ENCODE measurements around the gene ANKFN1. TPM values are rescaled to one million over a fixed set of nuclear protein-coding genes. Genes with fewer than 3 reads are reported as not detected.
"Not testable (repeated sequence)": the region's sequence is repeated elsewhere in the genome, so short reads cannot be mapped to it uniquely, and the experiment has no call there.

ANKFN1 gene
- total RNA-seq, 1 donor from 2014 or later: not detected

DNA sequence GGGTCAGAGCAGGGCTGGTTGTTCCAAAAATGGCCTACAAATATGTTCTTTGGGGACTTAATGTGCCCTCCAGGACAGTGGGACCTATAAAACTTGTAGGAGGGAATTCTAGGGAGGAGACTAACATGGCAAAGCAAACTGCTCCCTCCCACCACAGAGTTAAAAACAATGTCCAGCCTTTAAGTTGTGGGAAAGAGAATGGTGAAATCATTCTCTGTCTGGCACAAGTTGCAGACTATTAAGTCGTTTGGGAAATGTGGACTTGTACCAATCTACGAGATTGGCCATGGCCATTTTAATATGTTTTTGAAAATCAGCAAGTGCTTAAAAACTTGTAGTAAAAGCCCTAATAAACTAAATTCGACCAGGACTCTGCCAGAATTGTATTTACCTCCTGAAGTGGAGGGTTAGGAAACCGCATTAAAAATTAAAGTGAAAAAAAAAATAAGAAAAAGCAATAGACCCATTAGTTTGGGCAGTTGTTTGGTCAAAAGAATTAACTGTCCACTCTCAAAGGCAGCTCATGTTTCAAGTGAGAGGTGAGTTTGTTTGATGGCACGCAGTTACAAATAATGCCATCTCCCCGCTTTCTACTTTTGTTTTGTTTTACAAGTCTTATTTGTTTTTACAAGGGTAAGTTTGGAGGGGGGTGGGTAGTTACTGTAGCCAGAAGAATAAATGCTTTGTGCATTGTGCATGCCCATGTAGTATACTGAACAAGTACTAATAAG is 32.4 kb downstream of the ANKFN1 start:
- no peak for ATAC-seq

DNA sequence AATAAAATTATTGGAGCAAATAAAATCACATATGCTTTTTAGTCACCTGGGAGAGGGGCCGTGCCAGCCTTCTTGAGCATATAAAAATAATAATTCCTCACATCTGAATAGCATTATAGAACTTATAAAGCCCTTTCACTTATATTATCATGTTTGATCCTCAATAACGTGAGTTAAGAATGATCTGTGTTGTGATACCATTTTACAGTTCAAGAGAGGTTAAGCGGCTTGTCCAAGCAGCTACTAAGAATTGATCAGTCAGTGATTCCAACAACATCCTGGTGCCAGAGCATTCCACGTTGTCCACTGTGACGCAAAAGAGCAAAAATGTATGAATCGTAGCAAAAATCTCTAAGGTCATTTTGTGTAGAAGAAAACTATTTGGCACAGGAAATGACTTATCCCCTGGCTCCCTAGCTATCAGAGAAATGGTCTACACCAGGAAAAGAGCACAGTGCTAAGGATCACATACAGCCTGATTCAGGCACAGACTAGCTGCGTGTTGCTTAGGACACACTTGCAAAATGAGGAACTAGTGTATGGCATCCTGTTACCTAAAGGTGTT is 33.0 kb downstream of the ANKFN1 start:
- no peak for ATAC-seq

DNA sequence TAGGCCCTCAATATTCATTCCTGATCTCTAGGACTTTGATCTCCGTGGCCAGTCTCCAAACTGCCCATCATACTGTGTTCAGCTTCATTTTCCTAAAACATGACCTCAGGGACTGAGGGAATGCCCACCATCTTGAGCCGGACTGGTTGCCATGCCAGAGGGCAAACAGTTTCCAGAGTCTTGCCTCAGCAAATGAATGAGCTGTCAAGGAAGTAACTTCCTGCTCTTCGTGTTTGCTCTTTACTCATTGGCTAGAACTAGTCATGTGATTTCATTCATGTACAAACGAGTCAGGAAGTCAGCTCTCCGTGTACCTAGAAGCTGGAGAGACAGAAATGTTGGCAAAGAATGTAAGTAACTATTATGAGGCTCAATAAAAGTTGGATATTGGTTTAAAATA is 50.2 kb downstream of the ANKFN1 start:
- ATAC-seq: no peak

DNA sequence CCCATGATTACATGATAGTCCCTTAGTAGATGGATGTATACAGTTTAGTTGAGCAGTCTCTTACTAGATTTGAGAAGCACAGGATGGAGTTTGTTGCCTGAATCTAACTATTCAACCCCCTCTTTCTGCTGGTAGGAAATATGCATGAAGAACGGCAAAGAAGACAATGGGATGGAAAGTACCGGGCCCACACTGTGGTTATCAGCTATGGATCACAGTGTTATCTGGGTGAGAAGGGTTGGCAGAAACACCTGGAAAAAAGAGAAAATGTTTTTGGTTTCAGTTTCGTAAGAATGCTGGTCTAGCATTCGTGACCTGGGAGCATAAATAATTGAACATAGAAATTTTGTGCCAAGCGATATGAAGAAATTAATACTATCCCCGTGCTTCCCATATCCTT is 53.1 kb downstream of the ANKFN1 start:
- no peak for ATAC-seq

DNA sequence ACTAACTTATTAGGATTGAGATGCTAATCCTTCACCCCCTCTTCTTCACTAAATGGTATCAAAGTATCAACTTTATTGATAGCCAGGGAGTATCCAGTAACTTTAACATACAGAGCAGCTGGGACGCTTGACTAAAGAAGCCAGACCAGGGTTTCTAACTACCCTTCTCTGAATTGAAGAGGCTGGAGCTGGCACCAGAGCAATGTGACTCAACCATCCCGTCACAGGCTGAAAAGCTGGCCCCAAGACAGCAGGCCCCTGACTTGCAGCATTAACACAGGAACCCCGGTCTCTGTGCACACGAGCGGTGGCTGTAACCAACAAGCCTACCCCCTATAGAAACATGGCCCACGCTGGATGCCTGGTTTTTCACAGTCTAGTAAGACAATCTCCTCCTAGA is 59.8 kb downstream of the ANKFN1 start:
- ATAC-seq: no peak

DNA sequence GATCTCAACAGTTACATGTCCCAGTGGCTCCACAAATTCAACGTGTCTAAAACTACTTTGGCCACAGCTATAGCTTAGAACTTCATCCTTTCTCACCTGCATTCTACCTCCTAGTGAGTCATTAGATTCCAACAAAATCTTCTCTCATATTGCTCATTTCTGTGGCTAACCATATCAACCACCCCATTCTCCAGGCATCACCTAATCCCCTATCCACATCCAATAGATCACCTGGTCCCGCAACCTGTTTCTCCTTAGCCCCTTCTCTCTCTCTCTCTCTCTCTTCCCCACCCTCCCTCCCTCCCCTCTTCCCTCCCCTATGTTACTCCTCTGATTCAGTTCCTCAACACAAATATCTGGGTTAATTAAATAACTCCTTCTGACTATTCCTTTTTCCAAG is 64.6 kb downstream of the ANKFN1 start:
- ATAC-seq: no peak

DNA sequence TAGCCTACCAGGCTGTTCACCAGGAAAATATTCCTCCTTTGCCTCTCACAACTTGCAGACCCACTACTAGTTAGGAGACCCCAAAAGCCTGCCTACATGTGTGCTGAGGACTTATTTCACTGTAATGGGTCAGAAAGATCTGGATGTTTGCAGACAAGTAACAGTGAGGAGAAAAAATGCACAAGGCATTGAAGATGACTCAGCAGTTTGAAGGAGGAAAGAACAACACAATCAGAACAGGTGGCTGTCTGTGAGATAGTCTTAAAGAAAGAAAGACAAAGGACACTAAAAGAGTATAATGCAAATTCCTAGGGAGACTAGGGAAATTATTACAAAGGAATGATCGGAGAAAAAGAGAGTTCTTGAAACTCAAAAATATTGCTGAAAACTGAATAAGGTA is 69.0 kb downstream of the ANKFN1 start:
- no peak for ATAC-seq

DNA sequence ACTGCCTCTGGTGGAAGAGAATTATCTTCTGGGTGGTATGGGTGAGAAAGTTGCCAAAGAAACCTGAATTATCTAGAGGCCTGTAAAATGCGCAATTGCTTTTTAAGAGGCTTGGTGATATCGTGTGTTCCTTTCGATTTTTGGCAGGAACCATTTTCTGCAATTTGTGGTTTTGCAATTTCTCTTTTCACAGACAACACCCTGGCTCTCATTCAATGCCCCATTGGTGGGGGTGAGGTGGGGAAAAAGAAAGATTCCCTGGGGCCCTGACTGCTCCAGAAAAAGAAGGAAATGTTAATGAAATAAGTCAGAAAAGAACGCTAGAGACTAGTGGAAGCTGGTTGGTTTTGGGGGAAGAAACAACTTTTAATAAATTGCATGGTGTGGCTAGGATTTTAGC is 77.4 kb downstream of the ANKFN1 start:
- no peak for ATAC-seq

DNA sequence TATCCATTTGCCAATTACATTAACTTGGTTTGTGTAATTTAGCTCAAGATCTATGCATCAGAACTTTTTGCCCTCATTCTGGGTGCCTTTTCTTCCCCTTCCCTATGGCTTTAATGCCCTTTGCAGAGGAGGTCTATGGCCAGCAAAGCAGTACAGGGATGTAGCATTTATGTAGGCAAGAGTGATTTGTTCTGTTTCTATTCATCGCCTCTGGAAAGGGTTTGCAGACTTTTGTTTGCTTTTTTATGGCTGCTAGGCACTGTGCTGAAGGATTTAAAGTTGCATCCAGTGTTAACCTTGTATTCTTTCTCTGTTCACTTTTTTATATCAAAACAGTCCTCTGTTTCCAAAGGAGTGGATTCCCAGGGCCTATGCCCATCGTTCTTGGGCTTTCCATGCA is 78.0 kb downstream of the ANKFN1 start:
- no peak for ATAC-seq

DNA sequence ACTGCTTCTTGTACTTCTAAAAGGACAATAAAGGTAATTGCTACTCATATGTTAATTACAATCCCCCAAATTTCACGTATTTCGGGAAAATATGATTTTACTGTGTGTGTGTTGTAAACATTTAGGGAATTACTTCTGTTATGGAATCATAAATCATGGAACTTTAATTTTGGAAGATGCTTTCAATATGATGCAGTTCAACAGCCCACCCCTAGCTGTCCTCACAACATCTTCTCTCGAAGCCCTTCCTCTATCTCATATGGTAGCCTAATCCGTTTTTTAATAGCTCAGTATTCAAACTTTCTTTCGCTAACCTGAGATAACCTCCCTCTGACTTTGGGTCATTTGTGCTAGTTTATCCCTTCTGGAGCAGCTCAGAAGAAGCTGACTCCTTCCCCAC is 78.4 kb downstream of the ANKFN1 start:
- no peak for ATAC-seq

DNA sequence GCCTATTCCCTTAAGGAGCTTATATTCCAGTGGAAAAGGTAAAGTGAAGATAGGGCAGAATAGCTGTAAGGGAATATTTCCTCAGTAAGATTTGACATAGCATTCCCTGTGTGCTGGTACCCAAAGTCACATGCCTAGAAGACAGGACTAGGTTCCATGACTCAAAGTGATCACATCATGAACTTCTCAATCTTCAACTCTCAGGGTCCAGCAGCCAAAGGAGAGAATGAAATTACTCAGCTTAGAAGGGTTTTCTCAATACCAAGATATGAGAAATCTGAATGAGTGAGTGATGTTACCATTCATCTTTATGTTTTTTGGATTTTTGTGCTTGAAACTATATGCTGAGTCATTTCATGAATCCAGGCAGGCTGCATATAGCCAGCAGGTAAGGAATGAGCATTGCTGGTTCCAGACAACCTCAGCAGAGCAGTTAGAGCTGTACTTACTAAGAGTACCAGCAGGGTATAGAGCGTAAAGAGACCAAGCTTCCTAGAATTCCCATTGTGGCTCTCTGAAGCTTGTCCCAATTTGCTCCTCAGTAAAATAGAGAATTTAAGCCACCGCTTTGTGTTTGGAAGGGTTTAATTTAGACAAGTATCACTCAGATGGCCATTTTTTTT is 91.1 kb downstream of the ANKFN1 start:
- no peak for ATAC-seq

DNA sequence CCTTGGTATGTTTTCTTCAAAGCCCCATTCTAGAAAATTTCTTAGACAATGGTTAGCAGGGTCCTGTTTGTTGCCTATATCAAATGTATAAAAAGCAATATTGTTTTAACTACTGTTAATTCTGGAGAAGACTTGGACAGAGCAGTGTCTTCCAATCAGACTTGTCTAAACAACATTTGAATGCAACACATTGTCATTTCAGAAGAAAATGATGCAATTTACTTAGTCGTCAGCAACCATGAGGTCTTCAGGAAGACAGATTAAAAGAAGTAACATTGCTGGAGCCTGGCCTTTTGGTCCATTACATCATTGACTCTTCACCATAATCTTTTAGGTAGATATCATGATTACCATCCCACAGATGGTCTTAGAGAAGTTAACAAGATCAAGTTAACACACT is 94.5 kb downstream of the ANKFN1 start:
- no peak for ATAC-seq

DNA sequence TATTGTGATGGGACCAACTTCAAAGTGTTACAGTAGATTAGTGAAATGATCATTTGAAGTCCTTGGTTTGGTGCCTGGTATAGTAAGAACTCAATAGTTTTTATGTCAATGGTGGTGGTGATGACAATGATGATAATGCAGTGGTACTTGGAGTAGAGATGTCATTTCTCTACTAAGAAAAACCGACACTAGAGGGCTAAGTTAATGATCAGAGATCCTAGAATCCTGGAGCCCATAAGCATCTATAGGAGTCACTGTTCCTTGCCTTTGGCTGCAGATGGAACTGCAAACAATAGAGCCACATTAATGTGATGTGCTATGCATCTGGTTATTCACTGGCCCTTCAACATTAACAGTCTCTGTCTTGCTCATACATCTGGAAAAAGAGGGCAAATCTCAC is 103.8 kb downstream of the ANKFN1 start:
- no peak for ATAC-seq

DNA sequence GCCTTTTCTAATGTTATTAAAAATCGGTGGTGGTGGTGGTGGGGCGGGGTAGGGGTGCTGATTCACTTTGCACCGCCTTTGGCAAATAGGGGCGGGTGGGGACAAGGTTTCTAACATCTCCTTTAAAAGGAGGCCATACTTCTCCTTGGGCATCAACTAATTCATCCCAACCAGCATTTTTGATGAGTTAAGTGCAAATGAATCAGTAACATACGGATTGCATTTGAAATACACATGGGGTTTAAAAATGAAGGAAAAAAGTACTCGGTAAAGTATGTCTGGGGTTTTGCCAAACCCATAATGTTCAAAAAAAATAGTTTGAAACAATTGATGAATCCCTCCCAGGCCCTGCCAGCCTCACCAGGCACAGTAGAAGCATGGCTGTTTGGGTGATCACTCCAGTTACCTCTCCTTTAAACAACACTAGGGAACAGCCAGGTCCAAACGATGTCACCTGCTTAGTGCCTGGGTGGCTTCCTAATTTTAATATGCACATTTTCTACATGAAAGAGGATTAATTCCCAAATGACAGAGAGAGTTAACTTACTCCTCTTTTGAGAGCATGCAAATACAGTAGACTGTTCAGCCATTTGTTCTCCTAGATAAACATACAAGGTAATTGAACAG is 107.2 kb downstream of the ANKFN1 start:
- no peak for ATAC-seq

DNA sequence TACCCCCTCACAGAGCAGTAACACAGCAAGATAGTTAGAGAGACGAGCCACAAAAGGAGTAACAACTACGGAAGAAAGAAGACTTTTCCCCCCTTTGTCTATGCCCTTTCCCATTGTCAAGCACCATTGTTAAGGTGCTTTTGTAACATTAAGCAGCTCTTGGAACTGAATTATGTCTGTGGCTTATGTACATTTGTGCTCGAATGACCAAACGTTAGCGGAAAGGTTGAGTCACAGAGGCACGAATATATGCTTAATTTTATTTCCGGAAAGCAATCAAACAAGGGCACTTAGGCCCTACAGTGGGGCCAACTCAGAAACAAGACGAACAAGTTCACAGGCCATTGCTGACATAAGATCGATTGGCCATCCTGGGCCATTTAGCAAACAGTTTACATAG is 109.5 kb downstream of the ANKFN1 start:
- no peak for ATAC-seq

DNA sequence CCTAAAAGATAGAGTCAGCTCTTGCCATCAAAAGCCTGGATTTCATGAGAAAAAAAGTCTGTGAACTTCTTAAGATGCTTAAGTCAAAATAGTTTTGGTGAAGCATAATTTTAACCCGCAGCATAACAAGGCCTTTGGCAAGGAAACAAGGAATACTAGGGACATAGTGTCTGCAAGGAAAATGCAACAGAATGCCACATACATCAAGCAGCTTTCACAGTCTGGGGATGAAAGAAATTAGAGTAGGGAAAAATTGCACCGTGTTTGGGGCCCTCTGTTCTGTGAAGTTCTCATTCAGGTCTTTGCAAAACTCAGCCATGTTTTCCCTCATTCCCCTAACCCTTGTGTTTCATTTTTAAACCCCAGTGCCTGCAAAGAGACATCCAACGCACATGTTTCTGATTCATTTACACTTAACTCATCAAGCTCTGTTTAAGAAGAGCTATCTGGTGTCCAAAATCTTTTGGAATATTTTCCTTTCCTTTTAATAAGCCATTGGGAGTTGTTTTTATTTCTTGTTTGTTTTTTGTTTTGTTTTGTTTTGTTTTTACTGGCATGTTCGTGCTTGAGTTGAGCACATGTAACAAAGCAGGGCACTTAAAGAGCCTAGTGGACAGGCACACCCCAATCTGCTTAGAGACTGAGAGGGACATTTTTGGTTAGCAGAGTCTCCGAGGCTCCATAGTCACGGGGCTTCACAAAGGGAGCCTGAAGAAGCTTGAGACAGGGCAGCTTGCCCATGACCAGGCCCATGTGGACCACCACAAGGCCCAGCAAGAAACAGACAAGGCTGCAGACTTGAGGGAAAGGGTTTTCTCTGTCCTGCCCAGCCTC is 116.5 kb downstream of the ANKFN1 start:
- no peak for ATAC-seq

DNA sequence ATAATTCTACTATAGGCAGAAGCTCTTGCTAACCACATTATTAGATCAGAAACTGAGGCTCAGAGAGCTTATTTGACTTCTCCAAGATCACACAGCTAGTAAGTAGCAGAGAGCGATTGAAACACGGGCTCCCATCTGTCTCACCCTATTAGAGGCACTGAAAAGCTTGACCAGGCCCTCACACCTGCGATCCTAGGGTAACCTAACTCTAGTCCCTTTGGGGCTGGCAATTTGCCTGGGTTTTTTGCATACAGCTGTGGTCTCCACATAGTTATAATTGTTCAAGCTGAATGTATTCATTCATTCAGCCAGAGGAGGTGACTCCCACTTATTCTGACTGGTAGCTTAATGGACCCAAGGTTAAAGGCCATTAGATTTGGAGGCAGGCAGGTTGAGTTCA is 121.2 kb downstream of the ANKFN1 start:
- ATAC-seq: no peak

DNA sequence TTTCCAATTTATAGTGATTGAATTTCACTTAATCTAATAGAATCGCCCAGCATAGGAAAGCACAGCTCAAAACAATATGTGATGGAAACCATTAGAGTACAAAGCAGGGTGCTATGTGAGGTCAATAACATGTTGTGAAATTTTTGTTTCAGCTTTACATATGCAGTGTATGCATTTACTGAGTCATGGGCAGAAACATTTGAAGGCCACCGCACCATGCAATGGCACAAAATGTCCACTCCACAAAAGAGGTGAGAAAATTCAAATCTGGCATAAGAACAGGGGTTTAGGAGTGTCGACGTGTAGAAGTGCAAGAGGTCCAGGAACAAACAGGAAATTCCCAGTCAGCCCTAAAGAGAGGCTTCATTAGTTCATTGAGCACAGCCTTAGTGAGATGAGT is 131.2 kb downstream of the ANKFN1 start:
- ATAC-seq: no peak

DNA sequence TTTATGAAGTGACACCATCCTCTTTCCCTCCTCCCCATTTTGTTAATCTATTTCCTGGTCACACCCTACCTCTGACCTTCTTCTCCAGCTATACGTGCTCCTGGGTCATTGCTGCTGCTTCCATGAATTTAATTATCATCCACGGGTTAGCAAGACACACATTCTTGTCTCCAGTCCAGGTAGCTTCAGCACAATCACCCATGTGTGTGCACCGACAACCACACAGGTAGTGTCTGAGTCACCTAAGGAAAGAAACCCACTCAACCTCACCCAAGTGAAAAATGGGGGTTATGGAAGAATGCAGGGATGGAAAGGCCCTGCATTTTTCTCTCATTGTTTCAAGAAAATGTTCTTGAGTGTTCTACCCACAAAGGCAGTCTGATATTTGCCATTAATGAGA is 135.5 kb downstream of the ANKFN1 start:
- ATAC-seq: not testable (repeated sequence)

DNA sequence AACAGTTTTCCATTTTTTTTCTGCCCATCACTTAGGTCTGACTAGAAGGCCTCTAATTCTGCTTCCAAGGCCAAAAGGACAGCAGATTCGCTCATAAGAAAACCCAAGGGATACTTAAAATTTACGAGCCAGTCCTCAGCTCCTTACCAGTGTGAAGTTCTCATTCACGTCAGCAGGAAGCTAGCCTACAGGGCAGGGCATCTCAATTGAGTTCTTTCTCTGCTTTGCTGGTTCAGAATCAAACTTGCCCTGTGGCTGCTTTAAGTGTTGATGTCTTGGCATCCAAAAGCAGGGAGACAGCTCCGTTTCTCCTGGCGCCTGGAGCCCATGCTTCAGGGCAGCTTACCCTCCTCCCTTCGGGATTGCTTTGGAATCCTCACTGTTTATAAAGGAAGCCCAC is 136.0 kb downstream of the ANKFN1 start:
- ATAC-seq: no peak

DNA sequence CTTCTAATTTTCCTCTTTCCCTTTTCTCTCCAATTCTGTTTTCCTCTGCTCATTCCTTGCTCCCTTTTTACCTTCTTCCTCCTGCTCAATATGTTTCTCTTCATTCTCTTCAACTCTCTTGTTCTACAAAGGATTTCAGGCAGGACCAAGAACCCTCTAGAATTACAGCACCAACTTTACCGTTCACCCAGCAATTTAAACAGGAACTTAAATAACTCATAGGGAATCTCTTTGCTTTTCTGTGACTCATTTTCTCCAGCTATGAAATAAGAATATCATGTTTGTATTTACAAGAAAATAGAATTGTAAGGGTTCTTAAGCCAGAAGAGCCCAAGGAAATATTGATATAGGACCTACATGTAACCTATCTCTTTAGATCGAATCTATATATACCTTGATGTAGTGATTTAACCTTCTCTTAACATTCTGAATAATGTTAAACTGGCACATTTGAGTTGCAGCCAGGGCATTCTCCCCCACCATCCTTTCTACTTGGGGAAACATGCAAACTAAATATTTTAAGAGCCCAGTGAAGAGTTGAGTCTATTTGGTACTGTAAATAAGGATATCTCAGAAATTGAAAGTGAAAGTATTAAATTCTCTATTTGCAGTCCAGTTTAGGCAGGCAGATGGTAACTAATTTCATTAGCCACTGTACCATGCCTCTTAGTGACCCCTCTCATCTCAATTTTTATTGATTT is 137.0 kb downstream of the ANKFN1 start:
- ATAC-seq: no peak

DNA sequence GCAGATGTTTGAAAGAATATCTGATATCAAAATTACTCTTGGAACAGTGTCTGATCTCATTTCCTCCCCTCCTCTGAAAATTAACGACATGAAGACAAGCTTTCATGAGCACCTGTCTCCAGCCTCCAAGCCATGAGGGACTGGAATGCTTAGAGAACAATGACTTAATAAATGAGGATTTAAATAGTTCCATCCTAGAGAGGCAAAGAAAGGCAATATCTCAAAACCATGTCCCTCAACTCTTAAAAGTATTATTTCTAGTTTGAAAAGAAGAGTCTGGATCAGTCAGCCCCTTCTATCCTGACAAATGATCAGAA is 137.5 kb downstream of the ANKFN1 start:
- ATAC-seq: no peak

Data from esophagus mucosa (tissue), 1 donor.